Gastrocnemius medialis (tissue), 4 donors: Measurements from ENCODE around the gene DCBLD1.

Experiments
- CTCF ChIP-seq, 5 experiments: fragments of 450-650 bp in 3 of 5; fragments of 200-600 bp in 2 of 5; sonication (generic) in 2 of 5; IDR thresholded peaks in 4 of 5; conservative IDR thresholded peaks in 1 of 5; 1 replicate in 4 of 5; 2 replicates in 1 of 5; pipeline ENCODE4 v1.5.1; 2016 to 2019; ENCODE audit warnings: antibody characterized with exemption in 5 of 5, mild to moderate bottlenecking in 3 of 5, moderate library complexity in 3 of 5
- POLR2A ChIP-seq, 2 donors: fragments of 450-650 bp; IDR thresholded peaks; one replicate each; pipeline ENCODE4 v1.6.1; 2017; ENCODE audit warnings: antibody characterized with exemption in 2 of 2, mild to moderate bottlenecking in 2 of 2, moderate library complexity in 2 of 2

- TF ChIP-seq POLR2A (IDR thresholded peaks at IDR 0.05) (no peak), CTCF (IDR thresholded peaks at IDR 0.05 in 4 of 5, conservative IDR thresholded peaks at IDR 0.05 in 1 of 5) (no peak)
Observed at GRCh38 chr6:117530467-117531242, 48.2 kb downstream of the DCBLD1 start.
